Left renal pelvis (tissue), 4 donors: ENCODE data around the gene CBX4. TPM values are rescaled to one million over a fixed set of nuclear protein-coding genes. Genes with fewer than 3 reads are reported as not detected.
"Not testable (repeated sequence)": the region's sequence is repeated elsewhere in the genome, so short reads cannot be mapped to it uniquely, and the experiment has no call there.

Source experiments
- DNase-seq, 4 donors: peaks; one replicate each; pipeline ENCODE4 v3.0.0-alpha.2; 2013; ENCODE audit warnings: low read depth in 4 of 4, low spot score in 3 of 4
- polyA plus RNA-seq, 4 donors: library from polyadenylated mRNA; unstranded; fragments of 120-200 nt; gene quantifications; one replicate each; pipeline ENCODE4 v1.2.1, GENCODE V29; 2013; ENCODE audit not compliant: insufficient read length in 4 of 4

CBX4 gene
- polyA plus RNA-seq, 4 donors = 10.1 to 16.9 (median 13.4) TPM

DNA sequence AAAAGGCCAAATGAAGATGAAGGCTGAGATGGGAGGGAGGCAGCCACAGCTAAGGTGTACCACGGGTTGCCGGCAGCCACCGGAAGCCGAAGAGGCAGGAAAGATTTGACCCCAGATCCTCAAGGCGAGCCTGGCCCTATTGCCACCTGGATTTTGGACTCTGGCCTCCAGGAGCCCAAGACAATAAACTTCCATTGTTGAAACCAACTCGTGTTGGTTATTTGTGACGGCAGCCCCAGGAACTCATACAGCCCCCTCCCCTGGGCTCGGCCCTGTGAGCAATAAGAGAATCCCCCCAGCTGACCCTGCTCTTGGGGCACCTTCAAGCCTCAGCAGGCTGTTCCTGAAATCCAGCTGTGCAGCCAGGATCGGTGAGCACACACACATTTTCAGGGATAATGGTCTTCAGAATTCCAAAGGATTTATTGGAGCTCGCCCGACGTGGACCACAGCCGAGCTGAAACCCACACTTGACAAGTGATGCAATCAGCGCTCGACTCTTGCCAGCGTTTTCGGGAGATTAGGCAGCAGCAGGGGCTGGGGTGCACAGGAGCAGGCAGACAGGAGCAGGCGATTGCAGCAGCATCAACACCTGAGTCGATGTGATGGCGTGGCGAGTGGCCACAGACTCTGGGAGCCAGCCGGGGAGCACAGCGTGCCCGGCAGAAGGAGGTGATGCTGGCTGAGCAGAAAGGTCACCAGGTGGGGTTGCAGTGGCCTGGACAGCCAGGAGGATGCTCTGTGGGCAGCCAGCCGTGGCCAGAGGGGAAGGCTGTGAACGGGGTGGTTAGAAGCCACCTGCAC is 22.4 kb upstream of the CBX4 start:
- no peak for DNase-seq

- DNase-seq = no peak
Measured at GRCh38 chr17:79859676-79860615, 20.7 kb upstream of the CBX4 start.

- DNase-seq = no peak
Measured at GRCh38 chr17:79857095-79857494, 17.9 kb upstream of the CBX4 start.

GRCh38 chr17:79855331-79856124 is 16.3 kb upstream of the CBX4 start:
- no peak for DNase-seq

DNA sequence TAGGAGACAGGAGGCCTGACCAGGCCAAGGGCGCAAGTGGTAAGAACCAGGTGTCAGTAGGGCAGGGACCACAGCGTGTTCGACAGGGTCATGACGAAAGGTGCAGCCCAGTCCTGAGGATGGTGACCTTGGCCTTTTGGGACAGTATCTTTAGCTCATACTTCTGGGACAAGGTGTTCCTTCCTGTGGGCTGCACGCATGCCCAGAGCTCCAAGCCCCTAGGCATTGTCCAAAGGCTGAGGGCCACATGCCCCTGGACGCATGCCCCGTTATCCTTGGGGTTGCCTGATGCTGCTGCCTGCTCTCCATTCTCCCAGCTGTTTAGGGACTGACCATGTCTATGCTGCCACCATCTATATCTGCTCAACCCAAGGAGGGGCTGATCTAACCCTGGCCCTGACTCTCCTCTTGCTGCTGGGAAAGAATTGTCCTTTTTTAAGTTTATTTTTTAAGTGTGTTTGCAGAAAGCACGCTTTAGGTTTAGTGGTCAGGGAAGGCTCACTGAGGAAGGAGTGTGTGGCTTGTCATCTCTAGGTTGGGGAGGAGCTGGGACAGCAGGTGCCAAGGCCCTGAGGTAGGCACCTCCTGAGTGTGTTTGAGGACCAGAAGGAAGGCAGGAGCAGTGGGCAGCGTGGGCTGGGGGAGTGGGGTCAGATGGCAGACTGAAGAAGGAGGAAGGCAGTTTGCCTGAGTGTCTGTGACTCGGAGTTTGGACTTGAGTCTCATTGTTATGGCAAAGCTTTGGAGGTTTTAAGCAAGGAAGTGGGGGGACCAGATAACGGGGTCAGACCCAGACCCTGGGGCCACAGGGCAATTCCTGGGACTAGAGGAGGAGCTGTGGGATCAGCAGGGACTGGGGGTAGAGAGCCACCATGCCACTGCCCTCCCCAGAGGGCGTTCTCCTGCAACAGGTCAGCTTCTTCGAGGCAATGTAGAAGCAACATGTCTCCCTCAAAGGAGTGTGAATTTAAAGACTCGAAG is 15.1 kb upstream of the CBX4 start:
- DNase-seq = no peak

DNA sequence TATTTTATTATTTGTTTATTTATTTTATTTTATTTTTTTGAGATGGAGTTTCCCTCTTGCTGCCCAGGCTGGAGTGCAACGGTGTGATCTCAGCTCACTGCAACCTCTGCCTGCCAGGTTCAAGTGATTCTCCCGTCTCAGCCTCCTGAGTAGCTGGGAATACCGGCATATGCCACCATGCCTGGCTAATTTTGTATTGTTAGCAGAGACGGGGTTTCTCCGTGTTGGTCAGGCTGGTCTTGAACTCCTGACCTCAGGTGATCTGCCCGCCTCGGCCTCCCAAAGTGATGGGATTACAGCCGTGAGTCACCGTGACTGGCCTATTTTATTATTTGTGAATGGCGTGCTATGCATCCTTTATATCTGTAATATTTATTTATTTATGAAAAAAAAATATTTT is 13.9 kb upstream of the CBX4 start:
- DNase-seq = not testable (repeated sequence)

- DNase-seq = no peak
Measured at GRCh38 chr17:79852748-79853147, 13.5 kb upstream of the CBX4 start.

DNA sequence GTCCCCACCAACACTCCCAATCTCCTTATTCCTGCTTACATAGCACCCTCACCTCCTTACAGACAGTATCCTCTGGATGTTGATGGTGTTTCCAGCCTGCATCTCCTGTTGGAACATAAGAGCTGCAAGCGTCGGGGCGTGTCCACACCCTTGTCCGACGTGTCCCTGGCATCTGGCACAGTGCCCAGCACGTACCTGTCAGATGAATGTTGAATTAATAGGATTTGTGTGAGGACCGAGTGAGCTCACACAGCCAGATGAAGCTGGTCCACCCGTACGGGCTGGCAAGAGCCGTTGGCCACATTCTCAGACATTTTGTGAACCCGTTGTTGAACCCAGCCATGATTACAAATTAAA is 12.2 kb upstream of the CBX4 start:
- no peak for DNase-seq

DNA sequence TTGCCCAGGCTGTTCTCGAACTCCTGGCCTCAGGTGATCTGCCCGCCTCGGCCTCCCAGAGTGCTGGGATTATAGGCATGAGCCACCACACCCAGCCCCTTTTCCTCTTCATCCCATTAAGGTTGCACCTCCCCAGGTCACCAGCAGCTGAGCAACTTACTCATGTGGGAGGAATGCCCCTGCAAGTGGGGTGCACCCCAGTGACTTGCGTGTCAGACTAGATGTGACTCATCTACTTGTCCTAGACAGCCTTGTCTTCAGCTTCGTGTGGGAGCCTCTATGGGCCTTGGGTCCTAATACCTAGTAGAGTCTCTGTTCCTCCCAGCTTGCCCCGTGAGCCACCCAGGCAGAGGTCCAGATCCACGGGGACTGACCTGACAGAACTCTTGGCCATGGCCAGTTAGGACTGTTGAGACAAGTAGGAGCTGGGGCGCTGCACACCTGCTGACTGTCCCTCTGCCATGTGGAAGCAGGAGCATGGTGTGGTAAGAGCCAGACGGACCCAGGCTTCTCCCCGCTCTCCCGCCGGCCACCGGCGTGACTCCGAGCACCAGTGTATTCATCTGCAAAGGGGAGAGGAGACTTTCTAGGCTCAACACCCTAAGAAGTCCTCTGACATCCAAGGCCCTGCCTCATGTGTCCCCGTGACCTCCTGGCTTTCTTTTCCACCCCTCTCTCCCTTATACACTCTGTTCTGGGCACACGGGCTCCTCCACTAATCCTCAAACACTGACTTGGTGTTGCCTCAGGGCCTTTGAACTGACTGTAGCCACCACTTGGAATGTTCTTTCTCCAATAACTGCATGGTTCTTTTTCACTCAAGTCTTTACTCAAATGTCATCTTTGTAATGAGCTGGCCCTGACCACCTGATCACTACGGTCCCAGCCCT is 11.6 kb upstream of the CBX4 start:
- DNase-seq = no peak

- no peak for DNase-seq
Measured at GRCh38 chr17:79849953-79850352, 10.7 kb upstream of the CBX4 start.

DNA sequence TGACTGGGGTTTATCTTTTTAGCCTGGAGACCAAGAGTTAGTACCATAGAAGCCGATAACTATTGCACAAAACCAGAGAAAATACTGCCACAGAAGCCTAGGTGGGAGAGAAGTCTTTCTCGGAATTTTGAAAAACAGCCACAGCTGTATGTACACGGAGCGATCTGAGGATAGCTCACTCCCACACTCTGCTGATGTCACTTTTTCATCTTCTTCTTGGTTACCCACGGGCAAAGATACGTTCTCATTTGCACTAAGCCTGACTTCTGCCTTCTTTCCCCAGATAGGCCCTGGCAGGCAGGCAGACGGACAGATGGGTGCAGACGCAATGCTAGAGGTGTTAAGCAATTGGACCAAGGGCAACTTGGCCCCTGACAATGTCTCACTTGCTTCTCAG is 9.1 kb upstream of the CBX4 start:
- no peak for DNase-seq

GRCh38 chr17:79847698-79848369 is 8.6 kb upstream of the CBX4 start:
- DNase-seq = no peak

DNA sequence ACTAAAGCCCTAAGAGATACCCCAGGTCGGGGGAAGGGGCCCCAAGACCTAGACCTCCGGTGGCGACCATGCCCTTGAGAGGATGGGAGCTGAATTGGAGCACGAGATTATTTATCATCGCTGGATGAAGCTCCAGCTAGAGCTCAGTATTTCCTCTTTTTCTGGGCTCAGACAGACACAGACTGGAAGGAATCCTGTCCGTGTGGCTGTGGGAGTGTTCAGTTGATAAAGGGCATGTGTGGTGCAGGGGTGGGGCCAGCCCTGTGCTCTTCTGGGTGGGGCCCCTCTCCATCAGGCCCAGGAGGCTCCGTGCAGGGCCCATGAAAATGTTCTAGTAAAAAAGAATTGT is 6.3 kb upstream of the CBX4 start:
- DNase-seq = no peak

DNA sequence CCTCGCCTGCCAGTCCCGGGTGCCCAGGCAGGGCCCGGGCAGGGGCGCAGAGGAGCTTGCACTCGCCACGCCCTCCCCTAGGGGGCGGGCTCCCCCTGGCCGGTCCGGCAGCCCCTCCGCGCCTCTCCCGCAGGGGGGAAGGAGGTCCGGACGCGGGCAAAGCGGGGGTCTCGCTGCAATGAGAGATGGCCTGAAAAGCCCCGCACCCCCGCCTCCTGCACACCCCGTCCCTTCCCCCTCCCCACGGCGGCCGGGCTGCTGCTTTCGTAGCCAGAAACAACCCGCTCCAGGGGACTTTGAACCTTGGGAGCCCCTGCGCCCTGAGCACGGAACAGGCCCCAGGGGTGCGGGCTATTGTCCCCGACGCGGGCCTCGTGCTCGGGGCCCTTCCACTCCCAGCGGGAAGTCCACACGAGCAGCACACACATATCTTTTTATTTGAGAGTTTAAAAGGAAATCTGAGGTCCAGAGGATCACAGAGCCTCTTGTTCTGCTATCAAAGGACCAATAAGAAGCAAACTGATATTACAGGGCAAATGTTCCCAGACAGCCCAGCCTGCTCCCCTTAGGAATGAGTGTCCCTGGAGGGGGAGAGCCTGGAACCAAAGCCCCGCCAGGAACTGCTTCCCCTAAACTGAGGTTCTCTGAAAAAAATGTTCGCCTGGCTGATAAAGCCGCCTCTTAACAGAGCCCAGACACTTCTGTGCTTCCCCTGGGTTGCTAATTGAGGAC is 5.8 kb upstream of the CBX4 start:
- DNase-seq = no peak

- no peak for DNase-seq
Measured at GRCh38 chr17:79843816-79844800, 4.9 kb upstream of the CBX4 start.

DNA sequence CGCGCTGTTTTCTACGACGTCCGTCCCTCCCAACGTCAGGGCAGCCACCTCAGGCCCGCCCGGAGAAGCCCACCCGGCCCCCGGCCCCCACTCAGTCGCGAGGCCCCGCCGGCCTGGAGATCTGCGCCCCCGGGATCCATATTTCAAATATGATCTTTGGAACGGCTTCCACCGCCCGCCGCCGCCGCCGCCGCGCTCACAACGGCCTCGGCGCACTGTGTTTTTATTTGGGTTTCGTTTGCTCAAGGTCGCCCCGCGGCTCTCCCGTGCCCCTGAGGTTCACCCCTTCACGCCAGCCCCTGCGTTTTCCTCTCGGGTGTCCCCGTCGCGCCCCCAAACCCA is 4.2 kb upstream of the CBX4 start:
- DNase-seq = no peak
